Neuronal stem cell (in vitro differentiated cells): ENCODE results near the gene ENDOD1.
"Not testable (repeated sequence)": the region's sequence is repeated elsewhere in the genome, so short reads cannot be mapped to it uniquely, and the experiment has no call there.

ENCODE experiments used
- DNase-seq: peaks from one replicate; pipeline ENCODE4 v3.0.0-alpha.2; 2013; ENCODE audit warnings: low spot score
- H2AFZ ChIP-seq: one replicate; pipeline ENCODE4 v1.6.1; 2013; ENCODE audit warnings: mild to moderate bottlenecking, low read length, inconsistent platforms
- H2AK5ac ChIP-seq: 2 replicates; pipeline ENCODE4 v1.6.1; 2013; ENCODE audit warnings: low read depth, mild to moderate bottlenecking, inconsistent platforms, low read length, moderate library complexity, mixed read lengths
- H2BK120ac ChIP-seq: 2 replicates; pipeline ENCODE4 v1.6.1; 2013; ENCODE audit warnings: low read depth, mild to moderate bottlenecking, inconsistent platforms, low read length, moderate library complexity, mixed read lengths
- H2BK12ac ChIP-seq: one replicate; pipeline ENCODE4 v1.6.1; 2013; ENCODE audit warnings: low read length, inconsistent platforms
- H2BK15ac ChIP-seq: 2 replicates; pipeline ENCODE4 v1.6.1; 2013; ENCODE audit warnings: mild to moderate bottlenecking, low read length, inconsistent platforms, mixed read lengths
- H2BK5ac ChIP-seq: one replicate; pipeline ENCODE4 v1.6.1; 2013; ENCODE audit warnings: inconsistent platforms, mild to moderate bottlenecking, low read length, moderate library complexity
- H3K14ac ChIP-seq: one replicate; pipeline ENCODE4 v1.6.1; 2013; ENCODE audit warnings: low read length, inconsistent platforms
- H3K18ac ChIP-seq: 2 replicates; pipeline ENCODE4 v1.6.1; 2013; ENCODE audit warnings: low read length, inconsistent platforms
- H3K23ac ChIP-seq: 2 replicates; pipeline ENCODE4 v1.6.1; 2013; ENCODE audit warnings: low read depth, mild to moderate bottlenecking, mixed read lengths, low read length, inconsistent platforms; ENCODE audit not compliant: poor library complexity
- H3K27ac ChIP-seq: replicated peaks from 3 replicates; pipeline ENCODE4 v1.5.1; 2013; ENCODE audit warnings: low read length, inconsistent platforms
- H3K27me3 ChIP-seq, 3 experiments: 2 replicates each; pipeline ENCODE4 v1.6.1; 2013; ENCODE audit warnings: low read length in 3 of 3, mild to moderate bottlenecking in 2 of 3, inconsistent platforms in 1 of 3, low read depth in 1 of 3, mixed read lengths in 1 of 3, moderate library complexity in 1 of 3; ENCODE audit not compliant: control insufficient read depth in 3 of 3, insufficient read depth in 3 of 3
- H3K36me3 ChIP-seq, 2 donors: replicated peaks in 1 of 2; 2 replicates each; pipeline ENCODE4 v1.6.1; 2013; ENCODE audit warnings: low read length in 2 of 2; ENCODE audit not compliant: control insufficient read depth in 2 of 2, insufficient read depth in 2 of 2
- H3K4ac ChIP-seq: 2 replicates; pipeline ENCODE4 v1.6.1; 2013; ENCODE audit warnings: inconsistent platforms, mild to moderate bottlenecking, low read length, moderate library complexity
- H3K4me1 ChIP-seq, 2 donors: 1 replicate in 1 of 2; 2 replicates in 1 of 2; pipeline ENCODE4 v1.6.1; 2013; ENCODE audit warnings: low read length in 2 of 2, low read depth in 1 of 2; ENCODE audit not compliant: control insufficient read depth in 2 of 2, insufficient read depth in 1 of 2
- H3K4me2 ChIP-seq: one replicate; pipeline ENCODE4 v1.6.1; 2013; ENCODE audit warnings: mild to moderate bottlenecking, low read length, inconsistent platforms; ENCODE audit not compliant: insufficient read depth, poor library complexity, severe bottlenecking
- H3K4me3 ChIP-seq, 2 donors: 2 replicates each; pipeline ENCODE4 v1.5.1; 2013; ENCODE audit warnings: low read length in 2 of 2, mild to moderate bottlenecking in 2 of 2, inconsistent platforms in 1 of 2, moderate library complexity in 1 of 2
- H3K79me1 ChIP-seq: one replicate; pipeline ENCODE4 v1.6.1; 2013; ENCODE audit warnings: low read depth, mild to moderate bottlenecking, inconsistent platforms, low read length, moderate library complexity
- H3K9ac ChIP-seq: one replicate; pipeline ENCODE4 v1.6.1; 2013; ENCODE audit warnings: mild to moderate bottlenecking, low read depth, low read length, inconsistent platforms; ENCODE audit not compliant: poor library complexity
- H3K9me3 ChIP-seq, 2 donors: replicated peaks in 1 of 2; 2 replicates each; pipeline versions ENCODE3 to v1.6.1; 2013; ENCODE audit warnings: low read length in 2 of 2, mild to moderate bottlenecking in 2 of 2, inconsistent platforms in 1 of 2, low read depth in 1 of 2, mixed read lengths in 1 of 2, moderate library complexity in 1 of 2; ENCODE audit not compliant: control insufficient read depth in 2 of 2, insufficient read depth in 1 of 2
- H4K8ac ChIP-seq: one replicate; pipeline ENCODE4 v1.6.1; 2013; ENCODE audit warnings: low read depth, mild to moderate bottlenecking, inconsistent platforms, low read length, moderate library complexity
- H4K91ac ChIP-seq: one replicate; pipeline ENCODE4 v1.6.1; 2013; ENCODE audit warnings: low read length, low read depth, mild to moderate bottlenecking, inconsistent platforms; ENCODE audit not compliant: poor library complexity
- WGBS, 2 donors: extraction: QIAGEN DNeasy Blood & Tissue Kit; methylation state at CpG; one replicate each; pipeline ENCODE4 v1.1.7; 2013; ENCODE audit warnings: missing lambda C conversion rate in 2 of 2, mixed read lengths in 1 of 2; ENCODE audit not compliant: insufficient read length in 2 of 2, insufficient replicate concordance in 1 of 2; ENCODE audit errors: extremely low coverage in 2 of 2; 5-methylcytosine and 5-hydroxymethylcytosine counted together

The ENDOD1 gene

DNA sequence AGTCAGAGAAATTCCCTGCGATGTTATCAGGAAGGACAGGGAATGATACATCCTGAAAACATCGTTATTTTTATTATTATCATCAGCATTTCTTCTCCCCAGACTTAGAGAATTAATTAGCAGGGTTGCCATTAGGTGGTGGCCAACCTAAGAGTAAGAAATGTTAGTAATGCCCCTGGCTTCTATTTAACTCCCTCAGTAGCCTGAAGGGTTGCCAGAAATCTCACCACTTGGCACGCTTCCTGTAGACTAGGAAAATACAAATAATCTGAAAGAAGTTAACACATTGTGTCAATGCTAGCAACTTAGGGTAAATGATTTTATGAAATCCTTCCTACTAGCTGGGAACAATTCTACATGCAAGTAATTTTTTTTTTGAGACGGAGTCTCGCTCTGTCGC is 45.5 kb downstream of the ENDOD1 start:
- no peak for DNase-seq
- H2BK5ac ChIP-seq = no peak overlapping the region
- no CpG with 5 or more reads among the region's 6 CpGs for WGBS, 2 donors
- no peak overlapping the region for H3K14ac ChIP-seq
- no peak overlapping the region for H4K8ac ChIP-seq
- no peak overlapping the region for H3K23ac ChIP-seq
- no peaks in the 10 kb centered on the region for H3K36me3 ChIP-seq
- no peak overlapping the region for H3K18ac ChIP-seq
- H3K27me3 ChIP-seq = no peaks in the 10 kb centered on the region
- no peaks in the 10 kb centered on the region for H3K9me3 ChIP-seq
- no peak overlapping the region for H3K4ac ChIP-seq
- H3K4me3 ChIP-seq = no peak overlapping the region
- no peak overlapping the region for H2BK15ac ChIP-seq
- no peak overlapping the region for H2AK5ac ChIP-seq
- H4K91ac ChIP-seq = no peak overlapping the region
- no peak overlapping the region for H2AFZ ChIP-seq
- no peak overlapping the region for H3K9ac ChIP-seq
- no peak overlapping the region for H3K4me2 ChIP-seq
- no peak overlapping the region for H3K27ac ChIP-seq
- H2BK12ac ChIP-seq = no peak overlapping the region
- H3K79me1 ChIP-seq = no peaks in the 10 kb centered on the region
- no peaks in the 10 kb centered on the region for H3K4me1 ChIP-seq
- no peak overlapping the region for H2BK120ac ChIP-seq

DNA sequence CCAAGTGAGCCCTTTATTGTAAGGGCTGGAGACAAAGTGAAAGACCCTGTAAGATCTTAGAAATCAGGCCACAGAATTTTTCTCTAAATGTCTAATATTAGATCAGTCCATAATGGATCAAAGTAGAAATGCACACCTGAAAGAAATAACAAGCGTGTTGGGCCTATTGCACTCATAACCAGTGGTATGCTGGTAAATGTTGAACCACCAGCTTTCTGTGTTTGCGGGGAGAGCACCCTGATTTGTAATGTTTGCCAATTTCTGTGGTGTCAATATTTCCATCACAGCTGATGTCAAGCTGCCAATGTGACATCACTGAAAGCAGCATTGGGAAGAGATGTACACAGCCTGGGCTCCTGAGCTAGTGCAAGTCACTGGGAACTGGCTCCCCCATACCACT is 46.2 kb downstream of the ENDOD1 start:
- H4K8ac ChIP-seq = no peak overlapping the region
- DNase-seq = no peak
- no peak overlapping the region for H3K4me3 ChIP-seq
- no CpG with 5 or more reads among the region's 2 CpGs for WGBS, 2 donors
- no peak overlapping the region for H3K14ac ChIP-seq
- H2AK5ac ChIP-seq = no peak overlapping the region
- no peaks in the 10 kb centered on the region for H3K27me3 ChIP-seq
- no peak overlapping the region for H2BK15ac ChIP-seq
- no peak overlapping the region for H2AFZ ChIP-seq
- no peaks in the 10 kb centered on the region for H3K9me3 ChIP-seq
- H3K23ac ChIP-seq = no peak overlapping the region
- H3K27ac ChIP-seq = no peak overlapping the region
- H2BK5ac ChIP-seq = no peak overlapping the region
- no peak overlapping the region for H3K4ac ChIP-seq
- H3K4me1 ChIP-seq = no peaks in the 10 kb centered on the region
- no peak overlapping the region for H3K9ac ChIP-seq
- no peak overlapping the region for H4K91ac ChIP-seq
- no peaks in the 10 kb centered on the region for H3K79me1 ChIP-seq
- H3K18ac ChIP-seq = no peak overlapping the region
- H2BK120ac ChIP-seq = no peak overlapping the region
- no peak overlapping the region for H3K4me2 ChIP-seq
- no peaks in the 10 kb centered on the region for H3K36me3 ChIP-seq
- H2BK12ac ChIP-seq = no peak overlapping the region

DNA sequence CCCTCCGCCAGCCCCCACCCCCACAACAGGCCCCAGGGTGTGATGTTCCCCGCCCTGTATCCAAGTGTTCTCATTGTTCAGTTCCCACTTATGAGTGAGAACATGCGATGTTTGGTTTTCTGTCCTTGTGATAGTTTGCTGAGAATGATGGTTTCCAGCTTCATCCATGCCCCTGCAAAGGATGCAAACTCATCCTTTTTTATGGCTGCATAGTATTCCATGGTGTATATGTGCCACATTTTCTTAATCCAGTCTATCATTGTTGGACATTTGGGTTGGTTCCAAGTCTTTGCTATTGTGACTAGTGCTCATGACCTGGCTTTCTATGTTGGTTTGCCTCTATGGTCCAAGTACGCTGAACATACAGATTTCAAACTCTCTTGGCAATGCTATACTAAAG is 47.1 kb downstream of the ENDOD1 start:
- not testable (repeated sequence) for H2AFZ ChIP-seq, H3K4ac ChIP-seq, H3K23ac ChIP-seq, DNase-seq, H3K4me2 ChIP-seq, H3K27me3 ChIP-seq, H4K8ac ChIP-seq, H3K9me3 ChIP-seq, H3K79me1 ChIP-seq, H3K9ac ChIP-seq, H2BK12ac ChIP-seq, H3K36me3 ChIP-seq, H2BK15ac ChIP-seq, H3K27ac ChIP-seq, H3K18ac ChIP-seq, H3K14ac ChIP-seq, H2AK5ac ChIP-seq, H3K4me3 ChIP-seq, H2BK5ac ChIP-seq, H3K4me1 ChIP-seq, H2BK120ac ChIP-seq, H4K91ac ChIP-seq
- WGBS, 2 donors = no CpG with 5 or more reads among the region's 4 CpGs

DNA sequence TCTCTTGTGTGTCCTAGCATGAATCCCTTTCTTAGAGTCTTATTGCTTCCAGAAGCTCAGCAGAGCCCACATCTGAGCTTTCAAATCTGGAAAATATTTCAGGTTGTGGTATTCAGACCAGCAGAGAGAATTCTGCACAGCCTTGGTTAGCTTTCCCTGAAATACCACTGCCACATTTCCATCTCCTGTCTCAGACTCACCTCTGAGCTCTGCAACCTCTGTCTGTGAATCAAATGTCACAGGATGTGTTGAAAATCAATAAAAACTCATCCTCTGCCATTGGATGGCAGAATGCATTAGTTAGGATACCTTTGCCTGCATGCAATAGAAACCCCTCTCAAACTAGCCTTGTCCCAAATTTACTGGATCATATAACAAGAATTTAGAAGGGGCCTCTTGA is 47.7 kb downstream of the ENDOD1 start:
- no peak overlapping the region for H3K14ac ChIP-seq

More for the DNA sequence above, 47.7 kb downstream of the ENDOD1 start:
- no peak overlapping the region for H4K8ac ChIP-seq
- no peak overlapping the region for H4K91ac ChIP-seq
- DNase-seq = no peak
- no peak overlapping the region for H2BK15ac ChIP-seq
- no peak overlapping the region for H3K4ac ChIP-seq
- no peaks in the 10 kb centered on the region for H3K4me1 ChIP-seq
- no peaks in the 10 kb centered on the region for H3K36me3 ChIP-seq
- H3K4me3 ChIP-seq = no peak overlapping the region
- no peak overlapping the region for H2AK5ac ChIP-seq
- H3K27me3 ChIP-seq = peaks cover 0 to 3% (median 0%) of the 10 kb centered on the region in 3 experiments
- H2BK12ac ChIP-seq = no peak overlapping the region
- H3K9ac ChIP-seq = no peak overlapping the region
- H3K4me2 ChIP-seq = no peak overlapping the region
- no peak overlapping the region for H3K18ac ChIP-seq
- no peak overlapping the region for H3K23ac ChIP-seq
- H3K9me3 ChIP-seq = no peaks in the 10 kb centered on the region
- H2AFZ ChIP-seq = no peak overlapping the region
- H3K27ac ChIP-seq = no peak overlapping the region
- H3K79me1 ChIP-seq = no peaks in the 10 kb centered on the region
- H2BK120ac ChIP-seq = no peak overlapping the region
- H2BK5ac ChIP-seq = no peak overlapping the region
